ENCODE measurements around the gene LRP1B.

GRCh38 chr2:141065042-141065441 is 1065.8 kb downstream of the LRP1B start:
- TF ChIP-seq CTCF (IDR thresholded peaks at IDR 0.05) (no peak), POLR2A (IDR thresholded peaks at IDR 0.05) (no peak)

Data from thyroid gland (tissue), 4 donors.